ENCODE data around the gene DNAAF5.

DNAAF5 gene

GRCh38 chr7:833601-834258 is 107.2 kb downstream of the DNAAF5 start:
- no peak for DNase-seq (ENCODE audit: low read depth in 3 of 3)

- no peak for DNase-seq (ENCODE audit: low read depth in 3 of 3)
Measured at GRCh38 chr7:834277-834676, 107.8 kb downstream of the DNAAF5 start.

GRCh38 chr7:835021-835420 is 108.5 kb downstream of the DNAAF5 start:
- DNase-seq (ENCODE audit: low read depth in 3 of 3), result no peak

GRCh38 chr7:835485-836401 is 109.2 kb downstream of the DNAAF5 start:
- DNase-seq (ENCODE audit: low read depth in 3 of 3), result no peak

Data from stimulated activated CD4-positive, alpha-beta T cell treated with anti-CD3 and anti-CD28 coated beads, TNF-alpha, amount 100 ng/mL, for 24 hours (primary cell).